ENCODE measurements around the gene FOXL2NB.

FOXL2NB gene

DNA sequence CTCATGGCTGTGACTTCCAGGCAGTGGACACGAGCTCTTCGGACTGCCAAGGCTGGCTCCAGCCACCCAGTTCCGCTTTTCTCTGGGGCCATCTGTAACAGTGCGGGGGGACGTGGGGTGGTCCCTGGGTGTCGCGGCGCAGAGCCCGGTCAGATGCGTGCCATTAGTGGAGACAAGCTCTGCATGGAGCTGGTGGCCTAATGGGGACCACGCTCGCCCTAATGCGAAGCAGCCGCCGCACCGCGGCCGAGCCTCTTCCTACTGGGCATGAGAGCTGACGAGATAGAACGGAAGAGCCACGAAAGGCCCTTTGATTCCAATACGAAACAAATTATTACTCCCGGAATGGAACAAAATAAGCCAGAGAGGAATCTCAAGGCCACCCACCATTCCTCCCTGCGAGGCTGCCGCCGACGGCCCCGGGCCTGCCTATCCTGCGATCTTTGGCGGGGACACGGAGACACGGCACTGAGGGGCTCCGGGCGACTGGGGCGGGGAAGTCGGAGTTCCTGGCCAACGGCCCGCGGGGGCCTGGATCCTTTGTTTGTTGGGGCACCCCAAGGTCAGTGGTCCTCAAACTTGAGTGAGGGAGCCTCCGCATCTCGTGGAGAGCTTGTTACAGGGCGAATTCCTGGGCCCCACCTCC is 18.2 kb upstream of the FOXL2NB start:
- no peak for DNase-seq (ENCODE audit: low read depth in 2 of 2)

DNA sequence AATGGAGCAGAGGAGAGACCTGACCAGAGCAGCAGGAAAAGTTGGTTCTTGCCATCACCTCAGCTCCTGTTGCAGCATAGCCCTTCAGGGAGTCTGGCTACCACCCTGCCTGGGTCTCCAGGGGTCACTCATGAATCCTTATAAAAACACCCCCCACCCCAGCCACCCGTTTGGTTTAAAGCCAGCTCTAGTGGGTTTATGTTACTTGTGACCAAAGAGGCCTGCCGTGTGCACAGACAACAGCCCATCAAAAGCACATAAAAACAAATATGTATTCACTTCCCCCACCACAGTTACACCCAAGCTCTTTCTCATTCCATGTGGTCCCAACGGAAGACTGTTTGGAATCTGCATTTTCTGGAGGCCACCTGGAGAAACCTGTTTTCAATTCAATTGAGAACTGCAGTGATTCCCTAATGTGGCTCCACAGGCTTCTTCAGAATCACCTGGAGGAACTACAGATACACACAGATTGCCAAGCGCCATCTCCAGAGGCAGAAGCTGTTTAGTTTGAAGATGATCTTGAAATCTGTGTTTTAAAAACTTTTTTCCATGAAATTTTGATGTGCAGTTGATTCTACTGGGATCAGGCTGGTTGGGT is 13.8 kb upstream of the FOXL2NB start:
- DNase-seq (ENCODE audit: low read depth in 2 of 2) = no peak

DNA sequence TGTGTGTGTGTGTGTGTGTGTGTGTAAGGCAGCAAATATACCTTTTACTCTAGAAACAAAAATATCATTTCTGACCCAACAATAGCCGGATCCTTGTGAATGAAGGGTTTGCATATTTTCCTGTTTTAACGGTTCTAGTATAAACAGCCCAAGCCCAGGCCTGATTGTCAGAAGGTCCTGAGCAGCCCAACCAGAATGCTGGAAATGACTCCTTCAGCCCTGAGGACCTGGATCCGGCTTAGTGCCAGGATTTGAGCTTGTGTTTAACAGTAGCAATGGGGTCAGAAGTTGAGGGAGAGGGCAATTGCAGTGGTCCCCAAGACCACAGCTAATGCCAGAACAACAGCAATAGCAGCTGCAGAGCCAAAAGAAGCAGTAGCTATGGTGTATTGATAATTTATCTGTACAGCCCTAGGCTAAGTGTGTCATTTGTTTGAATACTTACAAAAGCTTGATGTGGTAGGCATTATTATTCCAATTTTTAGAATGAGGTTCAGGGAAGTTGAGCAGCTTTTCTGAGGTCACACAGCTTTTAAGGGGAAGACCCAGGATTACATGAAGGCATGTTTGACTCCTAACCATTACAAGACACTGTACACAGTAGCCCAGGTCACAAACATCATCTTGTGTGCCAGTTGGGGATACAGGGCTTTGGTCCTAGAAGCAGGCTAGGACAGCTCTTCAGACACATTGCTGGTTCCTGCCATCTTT is 12.9 kb upstream of the FOXL2NB start:
- no peak for DNase-seq (ENCODE audit: low read depth in 2 of 2)

DNA sequence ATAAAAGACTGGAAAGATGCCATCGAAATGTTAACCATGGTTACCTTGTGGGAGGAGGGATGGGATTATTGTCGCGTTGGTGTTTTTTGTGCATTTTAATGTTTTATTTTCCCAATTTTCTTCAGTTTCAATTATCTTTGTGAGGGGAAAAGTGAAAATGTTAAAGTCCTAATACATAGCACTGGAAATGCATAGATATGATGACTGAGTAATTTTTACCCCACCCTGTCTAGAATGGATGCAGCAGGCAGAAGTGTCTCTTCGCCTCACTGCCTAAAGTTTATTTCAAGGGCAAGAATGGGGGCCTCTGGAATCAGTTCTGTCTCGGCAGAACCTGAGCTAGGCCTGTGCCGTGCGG is 11.5 kb upstream of the FOXL2NB start:
- DNase-seq (ENCODE audit: low read depth in 2 of 2) = no peak

- peak; percentile 49 to 61 for DNase-seq (ENCODE audit: low read depth in 2 of 2)
These were observed 10.9 kb upstream of the FOXL2NB start for GRCh38 chr3:138935863-138936740.

DNA sequence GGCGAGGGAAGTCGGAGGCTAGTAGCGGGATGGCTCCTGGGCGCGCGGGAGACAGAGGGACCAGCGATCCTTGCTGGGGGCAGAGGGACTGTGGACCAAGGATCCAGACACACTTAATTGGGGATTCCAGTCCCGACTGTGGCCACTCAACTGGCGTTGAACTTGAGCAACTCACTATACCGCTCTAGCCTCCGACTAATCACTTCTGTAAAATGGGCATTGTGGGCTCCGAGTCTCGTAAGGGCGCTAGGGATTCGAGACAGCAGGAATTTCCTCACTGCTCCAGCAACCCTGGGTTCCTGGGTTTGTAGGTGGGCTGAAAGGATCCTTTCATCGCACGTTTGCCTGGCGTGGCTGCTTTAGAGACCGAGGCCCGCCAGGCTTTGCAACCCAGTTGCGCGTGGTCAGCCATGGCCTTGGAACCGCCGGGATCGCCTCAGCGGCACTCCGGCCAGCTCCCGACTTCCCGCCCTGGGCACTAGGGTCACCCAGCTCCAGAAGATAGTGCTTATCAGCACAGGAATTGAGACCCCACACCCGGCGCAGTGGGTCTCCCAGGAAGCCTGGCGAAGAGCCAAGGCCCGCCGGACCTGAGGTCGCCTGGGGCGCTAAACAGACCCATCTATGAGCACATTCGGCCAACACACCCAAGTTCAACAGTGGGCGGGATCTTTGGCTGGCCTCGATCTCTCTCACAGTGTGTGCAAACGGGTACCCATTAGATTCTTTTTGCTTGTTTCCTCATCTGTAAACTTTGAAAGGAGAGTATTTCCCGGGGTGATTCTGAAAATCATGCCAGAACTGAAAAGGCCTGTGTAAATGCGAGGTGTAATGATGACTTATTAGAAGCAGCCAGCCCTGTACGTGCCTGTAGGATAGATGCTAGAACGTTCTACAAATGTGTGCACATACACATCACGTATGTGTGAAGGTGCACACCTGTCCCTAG is 10.0 kb upstream of the FOXL2NB start:
- no peak for DNase-seq (ENCODE audit: low read depth in 2 of 2)

DNA sequence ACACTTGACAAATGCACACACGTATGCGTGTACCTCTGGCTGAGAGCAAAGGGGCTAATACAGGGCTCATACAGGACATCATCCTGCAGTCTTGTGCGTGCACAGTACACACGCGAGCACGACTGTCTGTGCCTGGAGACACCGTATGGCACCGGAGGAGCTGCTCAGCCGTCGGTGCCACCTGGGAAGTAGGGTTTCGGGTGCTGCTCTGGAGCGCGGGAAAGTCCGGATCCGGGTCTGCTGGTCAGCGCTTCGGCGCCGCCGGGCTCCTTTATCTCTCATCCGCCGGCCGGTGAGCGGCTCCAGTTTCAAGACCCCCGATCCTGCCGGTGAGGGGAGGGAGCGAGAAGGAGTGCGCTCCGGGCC is 9.3 kb upstream of the FOXL2NB start:
- DNase-seq (ENCODE audit: low read depth in 2 of 2) = no peak

DNA sequence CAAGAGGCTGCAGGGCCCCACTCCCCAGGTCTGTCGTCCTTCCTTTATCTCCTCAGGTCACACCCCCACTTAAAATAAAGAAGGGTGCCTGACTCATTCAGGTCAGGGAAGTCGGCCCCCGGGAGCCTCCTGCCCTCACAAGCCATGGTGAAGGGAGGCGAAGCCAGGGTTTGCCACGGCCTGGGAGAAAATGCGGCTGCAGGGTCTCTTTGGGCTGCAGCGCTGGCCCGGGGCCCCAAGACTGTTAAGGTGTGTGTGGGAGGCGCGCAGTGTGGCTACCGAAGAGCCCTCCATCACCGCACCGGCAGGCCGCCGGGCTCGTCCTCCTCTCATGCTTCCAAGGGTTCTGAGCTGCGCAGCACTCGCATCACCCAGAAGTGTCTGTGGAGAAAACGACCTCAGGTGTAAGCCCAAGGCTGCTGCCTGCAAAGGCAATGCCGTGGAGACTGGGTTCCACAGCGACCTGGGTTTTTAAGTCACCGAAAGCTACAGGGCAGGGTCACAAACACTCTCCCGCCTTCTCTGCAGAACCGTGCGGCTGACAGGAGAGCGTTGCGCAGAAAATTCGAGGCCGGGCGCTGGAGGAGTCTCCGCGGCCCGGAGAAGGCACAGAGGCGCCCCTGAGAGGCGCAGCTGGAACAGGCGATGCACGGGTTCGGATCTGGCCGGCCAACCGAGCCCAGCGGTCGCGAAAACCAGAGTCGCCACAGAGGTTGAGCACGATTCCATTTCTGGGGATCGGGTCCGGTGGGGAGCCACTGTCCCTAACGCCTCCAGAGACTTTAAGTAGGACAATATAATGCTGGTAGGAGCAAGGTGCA is 8.8 kb upstream of the FOXL2NB start:
- DNase-seq (ENCODE audit: low read depth in 2 of 2) = no peak

DNA sequence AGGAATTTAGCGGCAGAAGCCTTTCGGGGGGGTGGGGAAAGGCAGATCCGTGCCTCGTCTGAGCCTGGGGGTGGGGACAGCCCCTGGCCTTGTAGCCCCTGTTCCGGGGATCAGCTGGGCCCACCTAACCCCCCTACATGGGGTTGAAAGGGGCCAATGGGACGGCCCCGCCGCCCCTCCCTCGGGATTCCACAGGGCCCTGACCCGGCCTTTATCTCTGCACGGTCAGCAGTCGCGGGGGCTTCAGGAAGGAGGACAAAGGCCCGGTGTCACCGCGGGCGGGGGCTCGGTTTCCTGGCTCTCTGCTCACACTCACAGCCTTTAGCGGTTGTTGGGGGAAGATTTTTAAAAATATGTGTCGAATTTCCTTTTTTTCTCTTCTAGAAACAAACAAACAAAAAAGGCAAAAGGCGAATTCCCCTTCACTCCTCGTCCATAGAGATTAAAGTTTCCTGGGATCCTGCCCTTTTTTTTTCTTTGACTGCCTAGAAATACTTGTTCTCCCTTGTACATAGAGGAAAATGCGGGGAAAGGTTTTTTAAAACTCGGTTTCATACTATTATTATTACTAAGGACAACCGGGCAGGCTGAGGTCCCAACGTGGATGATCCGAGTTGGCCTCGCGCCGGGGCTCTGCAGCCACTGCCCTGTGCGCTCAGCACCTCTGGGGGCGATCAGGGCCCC is 8.0 kb upstream of the FOXL2NB start:
- no peak for DNase-seq (ENCODE audit: low read depth in 2 of 2)

GRCh38 chr3:138939561-138940241 is 7.3 kb upstream of the FOXL2NB start:
- no peak for DNase-seq (ENCODE audit: low read depth in 2 of 2)

DNA sequence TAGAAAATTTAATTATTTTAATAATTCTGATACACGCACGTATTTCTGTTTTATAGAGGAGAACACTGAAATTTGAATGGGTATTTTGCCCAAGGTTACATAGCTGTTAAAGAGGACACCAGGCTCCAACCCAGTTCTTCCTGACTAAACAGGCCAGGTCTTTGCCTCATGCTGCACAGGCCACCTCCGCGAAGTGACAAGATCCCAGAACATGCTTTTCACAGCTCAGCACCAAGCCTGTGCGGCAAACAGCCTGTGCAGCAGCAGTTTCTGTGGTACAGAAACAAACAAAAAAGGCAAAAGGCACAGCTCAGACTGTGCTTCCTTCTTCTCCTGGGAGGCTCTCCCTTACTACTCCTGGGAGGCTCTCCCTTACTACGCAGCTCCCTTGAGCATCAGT is 6.6 kb upstream of the FOXL2NB start:
- no peak for DNase-seq (ENCODE audit: low read depth in 2 of 2)

- DNase-seq (ENCODE audit: low read depth in 2 of 2) = no peak
These were observed 5.6 kb upstream of the FOXL2NB start for GRCh38 chr3:138941259-138941885.

DNA sequence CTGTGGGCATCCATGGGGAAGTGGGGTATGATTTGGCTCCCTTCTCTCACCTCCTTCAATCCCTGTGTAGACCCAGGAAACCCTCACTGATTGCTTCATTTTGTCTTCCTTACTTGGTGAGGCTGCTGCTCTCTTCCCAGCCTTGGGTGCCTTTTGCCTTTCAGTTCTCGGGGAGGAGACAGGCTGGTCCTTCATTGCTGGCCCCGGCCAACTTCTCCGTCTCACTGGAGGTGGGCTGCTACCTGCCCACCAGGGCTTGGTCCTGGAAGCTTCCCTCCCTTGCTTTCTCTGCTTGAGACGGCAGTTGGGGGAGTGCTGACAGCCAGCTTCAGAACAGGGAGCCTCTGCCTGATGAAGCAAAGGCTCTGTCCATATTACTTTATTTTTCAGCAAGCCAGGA is 4.7 kb upstream of the FOXL2NB start:
- no peak for DNase-seq (ENCODE audit: low read depth in 2 of 2)

DNA sequence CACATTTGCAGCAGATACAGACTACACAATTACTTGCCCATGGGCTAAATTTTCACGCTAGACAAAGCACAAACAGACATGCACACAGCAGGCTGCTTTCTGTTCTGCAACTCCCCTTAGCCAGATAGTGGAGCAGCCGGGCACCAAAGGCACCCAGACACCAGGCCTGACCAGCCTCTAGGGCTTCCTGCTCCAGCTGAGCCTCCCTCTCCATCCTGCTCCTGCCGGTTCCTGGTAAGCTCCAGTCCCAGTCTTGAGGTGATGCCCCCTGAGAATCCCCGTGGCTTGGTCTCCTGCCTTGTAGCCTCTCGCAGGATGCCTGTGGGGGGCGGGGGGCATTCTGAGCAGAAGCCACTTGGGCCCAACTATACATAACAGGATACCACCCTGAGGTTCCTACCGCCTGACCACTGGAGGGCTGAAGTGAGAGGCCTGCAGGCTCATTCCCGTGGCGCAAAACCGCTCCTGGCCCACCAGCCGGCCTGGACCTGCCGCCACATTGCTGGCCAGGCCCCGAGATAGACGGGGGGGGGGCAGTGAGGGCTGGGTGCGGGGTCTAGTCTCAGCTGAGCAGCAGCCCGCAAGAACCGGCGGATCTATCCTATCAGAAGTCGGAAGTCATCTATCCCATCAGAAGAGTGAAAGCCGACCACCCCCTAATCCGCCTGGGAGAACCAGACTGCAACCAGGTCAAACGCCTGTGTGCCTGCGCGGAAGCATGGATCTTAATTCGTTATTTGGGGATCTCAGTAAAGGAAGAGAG is 4.0 kb upstream of the FOXL2NB start:
- no peak for DNase-seq (ENCODE audit: low read depth in 2 of 2)

- no peak for DNase-seq (ENCODE audit: low read depth in 2 of 2)
These were observed 3.0 kb upstream of the FOXL2NB start for GRCh38 chr3:138943724-138944653.

DNA sequence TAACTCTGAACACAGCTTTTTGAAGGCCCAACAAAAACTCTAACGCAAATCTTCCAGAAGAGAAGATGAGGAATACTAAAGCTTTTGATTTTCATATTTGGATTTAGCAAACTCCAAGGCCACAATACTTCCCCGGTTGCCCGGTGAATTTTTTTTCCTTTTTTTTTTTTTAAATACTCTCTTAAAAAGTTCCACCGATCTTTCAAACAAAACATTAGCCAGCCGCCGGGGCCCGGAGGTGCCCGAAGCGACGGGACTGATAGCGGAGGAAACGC is 2.4 kb upstream of the FOXL2NB start:
- no peak for DNase-seq (ENCODE audit: low read depth in 2 of 2)

All from stimulated activated CD4-positive, alpha-beta T cell treated with anti-CD3 and anti-CD28 coated beads, Interleukin-15, amount 100 ng/mL, for 48 hours (primary cell).